HG03342 (cell line): ENCODE measurements around the gene SLCO3A1.
"Not testable (repeated sequence)": the region's sequence is repeated elsewhere in the genome, so short reads cannot be mapped to it uniquely, and the experiment has no call there.

Experiments used
- ATAC-seq: cut with Tn5 transposase; IDR thresholded peaks from one replicate; pipeline ENCODE4 v1.9.1; 2021; ENCODE audit warnings: mild to moderate bottlenecking, moderate library complexity; ENCODE audit not compliant: unreplicated experiment

The SLCO3A1 gene

GRCh38 chr15:92059036-92059970, 205.8 kb downstream of the SLCO3A1 start:
- no peak for ATAC-seq

- ATAC-seq: not testable (repeated sequence)
Observed at GRCh38 chr15:92059971-92060311, 206.4 kb downstream of the SLCO3A1 start.

- no peak for ATAC-seq
Observed at GRCh38 chr15:92061511-92062195, 208.1 kb downstream of the SLCO3A1 start.

- ATAC-seq: no peak
Observed at GRCh38 chr15:92062505-92062904, 209.0 kb downstream of the SLCO3A1 start.

GRCh38 chr15:92068121-92068520, 214.6 kb downstream of the SLCO3A1 start:
- peak; percentile 44 for ATAC-seq

GRCh38 chr15:92069308-92070250, 216.1 kb downstream of the SLCO3A1 start:
- ATAC-seq: peak; percentile 46

GRCh38 chr15:92070251-92070650, 216.7 kb downstream of the SLCO3A1 start:
- not testable (repeated sequence) for ATAC-seq

- no peak for ATAC-seq
Observed at GRCh38 chr15:92071045-92071634, 217.6 kb downstream of the SLCO3A1 start.

- no peak for ATAC-seq
Observed at GRCh38 chr15:92073044-92073785, 219.7 kb downstream of the SLCO3A1 start.

GRCh38 chr15:92074101-92074500, 220.6 kb downstream of the SLCO3A1 start:
- no peak for ATAC-seq

- ATAC-seq: no peak
Observed at GRCh38 chr15:92074646-92075045, 221.1 kb downstream of the SLCO3A1 start.

- ATAC-seq: no peak
Observed at GRCh38 chr15:92075764-92076163, 222.3 kb downstream of the SLCO3A1 start.

GRCh38 chr15:92076541-92076940, 223.0 kb downstream of the SLCO3A1 start:
- ATAC-seq: no peak

GRCh38 chr15:92077353-92078085, 224.0 kb downstream of the SLCO3A1 start:
- ATAC-seq: peak; percentile 74

- ATAC-seq: no peak
Observed at GRCh38 chr15:92078270-92078669, 224.8 kb downstream of the SLCO3A1 start.

- ATAC-seq: no peak
Observed at GRCh38 chr15:92079047-92079446, 225.5 kb downstream of the SLCO3A1 start.

- ATAC-seq: no peak
Observed at GRCh38 chr15:92079647-92080255, 226.2 kb downstream of the SLCO3A1 start.

- ATAC-seq: peak; percentile 66
Observed at GRCh38 chr15:92082006-92082843, 228.7 kb downstream of the SLCO3A1 start.
